GM12865 (cell line): Measurements from ENCODE around the gene KLC3.

Experiments used
- DNase-seq: peaks from one replicate; pipeline ENCODE4 v3.0.0; 2010; ENCODE audit warnings: low read depth
- H3K4me3 ChIP-seq: 2 replicates; pipeline ENCODE4 v1.5.1; 2011; ENCODE audit warnings: mild to moderate bottlenecking, low read depth, low read length, control low read depth
- CTCF ChIP-seq: IDR thresholded peaks from 2 replicates; pipeline ENCODE4 v1.5.1; 2011; ENCODE audit warnings: low read length, control low read depth, low read depth, inconsistent platforms; ENCODE audit not compliant: insufficient read depth; ENCODE audit errors: missing control alignments

The KLC3 gene

GRCh38 chr19:45349126-45349415 lies 8.5 kb downstream of the KLC3 start:
- no peak overlapping the region for H3K4me3 ChIP-seq
- TF ChIP-seq CTCF, result no peak
- no peak for DNase-seq

- DNase-seq, result no peak
- TF ChIP-seq CTCF, result no peak
- no peak overlapping the region for H3K4me3 ChIP-seq
These were observed 8.9 kb downstream of the KLC3 start for GRCh38 chr19:45349430-45349941.

GRCh38 chr19:45350477-45351058 lies 10.0 kb downstream of the KLC3 start:
- TF ChIP-seq CTCF, result no peak
- no peak overlapping the region for H3K4me3 ChIP-seq
- DNase-seq, result no peak

- DNase-seq, result no peak
- TF ChIP-seq CTCF, result no peak
- no peak overlapping the region for H3K4me3 ChIP-seq
These were observed 10.9 kb downstream of the KLC3 start for GRCh38 chr19:45351401-45351952.

- DNase-seq, result no peak
- H3K4me3 ChIP-seq, result no peak overlapping the region
- no peak for TF ChIP-seq CTCF
These were observed 11.5 kb downstream of the KLC3 start for GRCh38 chr19:45352062-45352461.

GRCh38 chr19:45352471-45352870 lies 11.9 kb downstream of the KLC3 start:
- DNase-seq, result no peak

More at GRCh38 chr19:45352471-45352870, 11.9 kb downstream of the KLC3 start:
- no peak overlapping the region for H3K4me3 ChIP-seq
- TF ChIP-seq CTCF, result no peak
